ENCODE measurements around the gene ENTPD2. TPM values are rescaled to one million over a fixed set of nuclear protein-coding genes. Genes with fewer than 3 reads are reported as not detected.

The ENTPD2 gene
- total RNA-seq, 1 experiment from 2014 or later, result 32.5 TPM

DNA sequence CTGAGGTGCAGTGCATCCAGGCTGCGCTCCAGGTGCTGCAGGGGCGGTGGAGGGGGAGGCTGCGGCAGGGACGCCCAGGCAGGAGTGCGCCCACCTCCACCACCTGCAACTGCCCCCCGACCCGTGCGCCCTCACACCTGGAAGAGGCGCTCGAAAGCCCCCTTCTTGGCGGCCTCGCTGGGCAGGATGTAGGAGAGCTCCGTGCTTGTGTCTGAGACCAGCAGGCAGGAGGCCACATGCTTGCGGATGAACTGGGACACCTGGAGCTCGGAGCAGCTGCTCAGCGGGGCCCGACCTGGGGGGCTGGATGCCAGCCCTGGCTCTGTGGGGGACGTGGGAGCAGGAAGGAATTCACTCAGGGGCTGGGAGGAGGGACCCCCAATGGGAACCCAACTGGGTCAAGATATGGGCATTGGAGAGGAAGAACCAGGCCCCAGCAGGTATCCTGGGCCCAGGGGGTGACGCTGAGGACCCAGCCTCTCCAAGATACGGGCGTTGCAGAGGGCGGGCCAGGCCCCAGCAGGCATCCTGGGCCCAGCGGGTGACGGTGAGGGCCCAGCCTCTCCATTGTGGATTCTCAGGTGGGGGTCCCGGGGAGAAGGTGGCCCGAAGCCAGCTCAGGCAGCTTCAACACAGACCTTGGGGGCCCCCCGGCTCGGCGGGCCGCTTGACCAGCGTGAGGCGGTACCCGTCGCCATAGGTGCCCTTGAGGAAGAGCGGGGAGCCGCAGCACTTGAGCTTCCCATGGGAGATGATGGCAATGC is 38.9 kb downstream of the ENTPD2 start:
- no peaks in the 10 kb centered on the region for H3K79me2 ChIP-seq (ENCODE audit: insufficient read depth, low read length)
- intact Hi-C loops (cut with micrococcal nuclease), result no loop called here
- H3K27ac ChIP-seq (ENCODE audit: low read depth, low read length), result no peak overlapping the region
- no peak overlapping the region for H3K9ac ChIP-seq (ENCODE audit: low read length)
- ChIA-PET CTCF (no interaction called here), POLR2A (no interaction called here), RAD21 (ENCODE audit: low non-redundant PET in 1 of 2, low total read pairs in 2 of 2, uncharacterized antibody in 2 of 2, unreplicated experiment in 2 of 2) (no interaction called here)
- H3K4me2 ChIP-seq (ENCODE audit: low read length), result no peak overlapping the region
- no peaks in the 10 kb centered on the region for H3K9me3 ChIP-seq (ENCODE audit: control insufficient read depth in 1 of 2, insufficient read depth in 1 of 2, low read depth in 1 of 2, low read length in 2 of 2)
- no peaks in the 10 kb centered on the region for H4K20me1 ChIP-seq (ENCODE audit: insufficient read depth)
- no peaks in the 10 kb centered on the region for H3K4me1 ChIP-seq (ENCODE audit: control insufficient read depth in 1 of 2, insufficient read depth in 2 of 2, low read length in 2 of 2)
- DNase-seq (ENCODE audit: low read depth, low spot score), result no peak
- no peak for ATAC-seq
- H2AFZ ChIP-seq (ENCODE audit: low read depth, low read length, poor library complexity, severe bottlenecking), result no peak overlapping the region
- no TSS peak for BruUV-seq (replicated peaks)
- no peaks in the 10 kb centered on the region for H3K27me3 ChIP-seq (ENCODE audit: insufficient read depth, low read length)
- H3K36me3 ChIP-seq (ENCODE audit: control insufficient read depth in 1 of 2, insufficient read depth in 2 of 2, low read length in 2 of 2), result peaks cover 19 to 34% of the 10 kb centered on the region in 2 experiments; a peak in 3 of 4 replicates
- no peak for TF ChIP-seq RAD21 (IDR thresholded peaks at IDR 0.05; ENCODE audit: low read depth)
- no peak for TF ChIP-seq ZNF274 (IDR thresholded peaks at IDR 0.05; ENCODE audit: low read depth, low read length)
- no peak for TF ChIP-seq EZH2phosphoT487 (IDR thresholded peaks at IDR 0.05; ENCODE audit: borderline replicate concordance)
- TF ChIP-seq YY1 (IDR thresholded peaks at IDR 0.05; ENCODE audit: extremely low read depth, insufficient replicate concordance, low read depth, low read length), result no peak
- TF ChIP-seq ELF1 (IDR thresholded peaks at IDR 0.05; ENCODE audit: borderline replicate concordance, low read depth), result no peak
- H3K4me3 ChIP-seq (replicated peaks in 1 of 2; ENCODE audit: low read depth in 1 of 2, low read length in 2 of 2), result no peak overlapping the region
- no peaks in the 10 kb centered on the region for H3K9me2 ChIP-seq (ENCODE audit: insufficient read depth)

DNA sequence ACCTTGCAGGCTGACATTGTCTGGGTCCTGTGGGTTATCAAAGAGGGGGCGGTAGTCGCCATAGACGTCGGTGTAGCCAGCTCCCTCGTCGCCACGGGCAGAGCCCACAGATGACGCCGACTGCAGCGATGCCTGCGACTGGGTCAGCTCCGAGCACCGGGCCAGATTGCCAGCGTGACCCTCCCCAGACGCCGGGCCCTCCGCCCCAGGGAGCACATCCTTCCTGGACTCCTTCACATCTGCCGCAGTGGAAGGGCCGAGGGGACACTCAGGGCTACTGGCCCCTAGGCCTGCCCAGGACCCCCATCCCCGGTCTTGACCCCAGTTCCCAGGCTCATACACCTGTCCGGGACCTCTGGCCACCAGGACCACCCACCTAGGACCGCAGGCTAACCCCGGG is 39.7 kb downstream of the ENTPD2 start:
- BruUV-seq (replicated peaks), result no TSS peak
- no peaks in the 10 kb centered on the region for H3K79me2 ChIP-seq (ENCODE audit: insufficient read depth, low read length)
- CTCF ChIA-PET, result no interaction called here

More for the DNA sequence above, 39.7 kb downstream of the ENTPD2 start:
- H3K27ac ChIP-seq (ENCODE audit: low read depth, low read length), result no peak overlapping the region
- H3K4me1 ChIP-seq (ENCODE audit: control insufficient read depth in 1 of 2, insufficient read depth in 2 of 2, low read length in 2 of 2), result no peaks in the 10 kb centered on the region
- H3K9me3 ChIP-seq (ENCODE audit: control insufficient read depth in 1 of 2, insufficient read depth in 1 of 2, low read depth in 1 of 2, low read length in 2 of 2), result no peaks in the 10 kb centered on the region
- H3K36me3 ChIP-seq (ENCODE audit: control insufficient read depth in 1 of 2, insufficient read depth in 2 of 2, low read length in 2 of 2), result peaks cover 19 to 34% of the 10 kb centered on the region in 2 experiments; a peak in 3 of 4 replicates
- intact Hi-C loops (cut with micrococcal nuclease), result no loop called here
- no peaks in the 10 kb centered on the region for H3K9me2 ChIP-seq (ENCODE audit: insufficient read depth)
- H3K27me3 ChIP-seq (ENCODE audit: insufficient read depth, low read length), result no peaks in the 10 kb centered on the region
- H3K9ac ChIP-seq (ENCODE audit: low read length), result no peak overlapping the region
- ATAC-seq (no peak), DNase-seq (ENCODE audit: low read depth, low spot score) (no peak)
- no peaks in the 10 kb centered on the region for H4K20me1 ChIP-seq (ENCODE audit: insufficient read depth)
- ChIA-PET POLR2A (no interaction called here), RAD21 (ENCODE audit: low non-redundant PET in 1 of 2, low total read pairs in 2 of 2, uncharacterized antibody in 2 of 2, unreplicated experiment in 2 of 2) (no interaction called here)
- no peak overlapping the region for H2AFZ ChIP-seq (ENCODE audit: low read depth, low read length, poor library complexity, severe bottlenecking)
- H3K4me2 ChIP-seq (ENCODE audit: low read length), result no peak overlapping the region
- no peak overlapping the region for H3K4me3 ChIP-seq (replicated peaks in 1 of 2; ENCODE audit: low read depth in 1 of 2, low read length in 2 of 2)
- no peak for TF ChIP-seq SP1 (IDR thresholded peaks at IDR 0.05; ENCODE audit: low read depth)
- TF ChIP-seq, protein P1, sequence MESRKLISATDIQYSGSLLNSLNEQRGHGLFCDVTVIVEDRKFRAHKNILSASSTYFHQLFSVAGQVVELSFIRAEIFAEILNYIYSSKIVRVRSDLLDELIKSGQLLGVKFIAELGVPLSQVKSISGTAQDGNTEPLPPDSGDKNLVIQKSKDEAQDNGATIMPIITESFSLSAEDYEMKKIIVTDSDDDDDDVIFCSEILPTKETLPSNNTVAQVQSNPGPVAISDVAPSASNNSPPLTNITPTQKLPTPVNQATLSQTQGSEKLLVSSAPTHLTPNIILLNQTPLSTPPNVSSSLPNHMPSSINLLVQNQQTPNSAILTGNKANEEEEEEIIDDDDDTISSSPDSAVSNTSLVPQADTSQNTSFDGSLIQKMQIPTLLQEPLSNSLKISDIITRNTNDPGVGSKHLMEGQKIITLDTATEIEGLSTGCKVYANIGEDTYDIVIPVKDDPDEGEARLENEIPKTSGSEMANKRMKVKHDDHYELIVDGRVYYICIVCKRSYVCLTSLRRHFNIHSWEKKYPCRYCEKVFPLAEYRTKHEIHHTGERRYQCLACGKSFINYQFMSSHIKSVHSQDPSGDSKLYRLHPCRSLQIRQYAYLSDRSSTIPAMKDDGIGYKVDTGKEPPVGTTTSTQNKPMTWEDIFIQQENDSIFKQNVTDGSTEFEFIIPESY (IDR thresholded peaks at IDR 0.05; ENCODE audit: extremely low read depth, insufficient replicate concordance, low read length), result no peak
- TF ChIP-seq, protein P2, sequence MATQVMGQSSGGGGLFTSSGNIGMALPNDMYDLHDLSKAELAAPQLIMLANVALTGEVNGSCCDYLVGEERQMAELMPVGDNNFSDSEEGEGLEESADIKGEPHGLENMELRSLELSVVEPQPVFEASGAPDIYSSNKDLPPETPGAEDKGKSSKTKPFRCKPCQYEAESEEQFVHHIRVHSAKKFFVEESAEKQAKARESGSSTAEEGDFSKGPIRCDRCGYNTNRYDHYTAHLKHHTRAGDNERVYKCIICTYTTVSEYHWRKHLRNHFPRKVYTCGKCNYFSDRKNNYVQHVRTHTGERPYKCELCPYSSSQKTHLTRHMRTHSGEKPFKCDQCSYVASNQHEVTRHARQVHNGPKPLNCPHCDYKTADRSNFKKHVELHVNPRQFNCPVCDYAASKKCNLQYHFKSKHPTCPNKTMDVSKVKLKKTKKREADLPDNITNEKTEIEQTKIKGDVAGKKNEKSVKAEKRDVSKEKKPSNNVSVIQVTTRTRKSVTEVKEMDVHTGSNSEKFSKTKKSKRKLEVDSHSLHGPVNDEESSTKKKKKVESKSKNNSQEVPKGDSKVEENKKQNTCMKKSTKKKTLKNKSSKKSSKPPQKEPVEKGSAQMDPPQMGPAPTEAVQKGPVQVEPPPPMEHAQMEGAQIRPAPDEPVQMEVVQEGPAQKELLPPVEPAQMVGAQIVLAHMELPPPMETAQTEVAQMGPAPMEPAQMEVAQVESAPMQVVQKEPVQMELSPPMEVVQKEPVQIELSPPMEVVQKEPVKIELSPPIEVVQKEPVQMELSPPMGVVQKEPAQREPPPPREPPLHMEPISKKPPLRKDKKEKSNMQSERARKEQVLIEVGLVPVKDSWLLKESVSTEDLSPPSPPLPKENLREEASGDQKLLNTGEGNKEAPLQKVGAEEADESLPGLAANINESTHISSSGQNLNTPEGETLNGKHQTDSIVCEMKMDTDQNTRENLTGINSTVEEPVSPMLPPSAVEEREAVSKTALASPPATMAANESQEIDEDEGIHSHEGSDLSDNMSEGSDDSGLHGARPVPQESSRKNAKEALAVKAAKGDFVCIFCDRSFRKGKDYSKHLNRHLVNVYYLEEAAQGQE (IDR thresholded peaks at IDR 0.05; ENCODE audit: low read depth), result no peak
- no peak for TF ChIP-seq CBX3 (IDR thresholded peaks at IDR 0.05; ENCODE audit: low read depth)
- TF ChIP-seq JUND (IDR thresholded peaks at IDR 0.05), result no peak
- no peak for TF ChIP-seq SIN3A (IDR thresholded peaks at IDR 0.05; ENCODE audit: low read depth)
- no peak for TF ChIP-seq CEBPB (IDR thresholded peaks at IDR 0.05; ENCODE audit: low read depth)
- TF ChIP-seq ELF1 (IDR thresholded peaks at IDR 0.05; ENCODE audit: borderline replicate concordance, low read depth), result no peak
- TF ChIP-seq EZH2phosphoT487 (IDR thresholded peaks at IDR 0.05; ENCODE audit: borderline replicate concordance), result no peak
- TF ChIP-seq POLR2AphosphoS5 (IDR thresholded peaks at IDR 0.05; ENCODE audit: low read depth, low read length), result no peak

Data from HCT116 (cell line).